DMS79 (cell line): ENCODE measurements around the gene TMEM181.

Experiments used
- DNase-seq: peaks from one replicate; lab custom pipeline; 2025; lab: John Stamatoyannopoulos, UW

The TMEM181 gene

DNA sequence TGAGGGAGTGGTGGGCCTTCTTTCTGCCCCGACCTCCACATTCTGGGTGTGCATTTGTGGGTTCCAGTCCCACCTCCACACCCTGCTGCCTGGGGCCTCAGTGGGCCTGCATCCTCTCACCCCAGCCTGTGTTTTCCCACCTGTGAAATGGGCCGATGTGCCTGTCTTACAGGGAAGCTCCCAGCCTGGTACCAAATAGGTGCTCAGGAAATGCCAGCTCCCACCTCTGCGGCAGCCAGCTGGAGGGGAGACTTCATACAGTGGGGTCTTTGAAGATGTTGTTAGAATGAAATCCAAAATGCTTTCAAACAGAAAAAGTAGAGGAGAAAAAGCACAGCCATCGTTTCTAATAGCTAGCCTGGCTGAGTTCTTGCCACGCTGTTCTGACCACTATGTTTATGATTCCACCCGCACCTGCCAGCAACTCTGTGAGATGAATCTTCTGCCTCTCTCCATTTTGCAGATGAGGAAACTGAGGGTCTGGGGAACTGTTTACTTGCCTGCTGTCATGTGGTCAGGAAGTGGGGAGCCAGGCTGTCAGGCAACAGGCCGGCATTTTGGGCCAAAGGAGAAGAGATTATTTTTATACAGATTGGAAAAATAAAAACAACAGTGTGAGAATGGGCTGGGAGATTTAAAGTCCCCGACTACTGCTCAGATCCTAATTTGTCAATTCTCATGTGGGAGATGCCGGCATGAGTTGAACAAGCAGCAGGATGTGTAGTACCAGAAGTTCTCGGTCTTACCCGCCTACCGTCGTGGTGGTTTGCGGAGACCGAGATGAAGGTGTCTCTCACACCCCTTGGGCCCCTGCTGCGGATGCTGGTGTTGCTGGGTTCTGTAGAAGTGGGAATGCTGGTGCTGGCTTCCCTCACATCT lies 4.6 kb downstream of the TMEM181 start:
- DNase-seq: no peak

DNA sequence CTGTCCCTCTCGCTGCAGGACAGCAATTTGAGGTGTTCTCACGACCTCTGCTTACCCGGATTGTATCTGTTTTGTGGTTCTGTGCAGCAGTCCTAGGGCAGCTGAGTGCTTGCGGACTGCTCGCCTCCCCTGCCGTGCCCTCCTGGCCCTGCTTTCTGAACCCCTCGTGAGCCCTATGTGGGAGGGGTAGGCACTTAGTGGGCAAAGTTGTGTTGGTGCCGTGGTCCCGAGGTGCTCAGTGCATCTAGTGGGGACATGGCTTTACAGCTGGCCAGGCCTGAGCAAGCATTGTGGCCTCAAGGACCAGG lies 5.2 kb downstream of the TMEM181 start:
- DNase-seq: no peak

DNA sequence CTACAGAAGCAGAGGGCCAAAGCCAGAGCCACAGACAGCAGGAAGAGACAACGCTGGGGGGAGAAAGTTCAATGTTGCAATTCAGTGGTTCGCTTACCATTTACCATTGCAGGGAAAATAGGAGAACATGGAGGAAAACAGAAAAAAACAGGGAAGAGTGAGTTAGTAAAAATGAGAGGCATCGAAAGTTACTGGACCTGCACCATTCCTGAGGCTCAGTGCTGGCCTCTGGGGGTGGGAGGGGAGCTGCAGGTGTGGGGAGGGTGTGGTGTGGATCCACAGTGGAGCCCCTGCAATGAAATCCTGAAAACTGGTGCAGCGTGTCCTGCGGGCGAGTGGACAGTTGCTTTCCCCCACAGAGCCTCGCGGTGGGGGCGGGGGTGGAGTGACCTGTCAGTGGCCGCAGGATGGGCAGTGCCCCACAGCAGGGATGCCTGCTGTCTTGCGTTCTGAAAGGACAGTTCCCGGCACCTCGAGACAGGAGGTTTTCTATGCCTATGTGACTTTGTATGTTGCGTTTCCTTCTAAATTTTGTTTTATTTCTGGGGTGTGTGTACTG lies 5.7 kb downstream of the TMEM181 start:
- no peak for DNase-seq

DNA sequence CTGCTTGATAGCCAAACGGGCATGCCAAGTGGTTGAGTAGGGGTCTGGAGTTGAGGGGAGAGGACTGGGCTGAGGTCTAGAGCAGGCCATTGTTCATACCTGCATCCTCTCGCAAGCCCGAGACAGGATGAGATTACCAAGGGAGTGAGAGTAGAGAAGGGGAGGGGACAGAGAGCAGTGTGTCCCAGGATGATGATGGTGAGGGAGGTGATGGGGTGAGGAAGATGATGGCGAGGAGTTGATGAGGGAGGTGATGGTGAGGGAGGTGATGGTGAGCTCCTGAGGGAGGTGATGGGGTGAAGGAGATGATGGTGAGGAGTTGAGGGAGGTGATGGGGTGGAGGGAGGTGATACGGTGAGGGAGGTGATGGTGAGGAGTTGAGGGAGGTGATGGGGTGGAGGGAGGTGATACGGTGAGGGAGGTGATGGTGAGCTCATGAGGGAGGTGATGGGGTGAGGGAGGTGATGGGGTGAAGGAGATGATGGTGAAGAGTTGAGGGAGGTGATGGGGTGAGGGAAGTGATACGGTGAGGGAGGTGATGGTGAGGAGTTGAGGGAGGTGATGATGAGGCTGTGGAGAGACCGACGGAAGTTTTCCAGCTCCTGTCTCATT lies 6.4 kb downstream of the TMEM181 start:
- no peak for DNase-seq

DNA sequence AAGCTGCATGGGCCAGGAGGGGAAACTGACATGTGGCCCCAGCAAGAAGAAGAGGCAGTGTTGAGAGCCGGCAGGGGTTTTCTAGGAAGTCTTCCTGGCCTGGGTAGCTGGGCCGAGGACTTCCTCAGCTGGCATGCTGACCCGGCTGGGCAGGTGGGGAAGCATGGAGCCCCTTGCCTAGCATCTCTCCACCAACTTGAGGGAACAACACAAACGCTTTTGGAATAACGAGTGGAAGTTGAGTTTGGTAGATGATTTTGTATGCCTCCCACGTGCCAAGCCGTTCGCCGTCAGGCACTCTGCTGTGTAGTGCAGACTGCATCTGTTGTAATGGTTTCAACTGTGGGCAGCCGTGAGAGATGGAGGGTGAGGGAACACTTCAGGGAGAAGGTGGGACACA lies 7.3 kb downstream of the TMEM181 start:
- DNase-seq: no peak

DNA sequence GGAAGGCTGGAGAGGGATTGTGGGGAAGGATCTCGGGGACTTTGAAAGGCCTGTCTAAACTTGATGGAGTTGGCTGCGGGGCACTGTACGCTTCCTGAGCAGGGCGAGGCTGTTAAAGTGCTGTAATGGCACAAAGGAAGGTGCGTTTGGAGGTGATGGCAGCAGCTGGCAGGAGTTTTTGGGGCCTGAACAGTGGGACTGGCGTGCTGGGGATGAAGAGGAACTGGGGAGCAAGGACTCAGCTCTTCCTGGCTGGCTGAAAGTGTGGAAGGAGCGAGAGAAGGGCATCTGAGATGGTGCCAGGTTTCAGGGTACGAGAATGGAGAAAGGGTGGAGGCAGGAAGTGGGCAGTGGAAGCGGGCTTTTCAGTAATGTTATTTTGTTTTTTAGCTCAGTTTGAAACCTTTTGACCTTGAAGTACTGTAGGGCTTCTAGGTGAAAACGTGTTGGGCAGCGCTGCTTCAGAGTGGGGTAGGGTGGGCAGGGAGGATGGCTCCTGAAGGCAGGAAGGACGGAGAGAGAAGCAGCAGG lies 8.0 kb downstream of the TMEM181 start:
- no peak for DNase-seq

DNA sequence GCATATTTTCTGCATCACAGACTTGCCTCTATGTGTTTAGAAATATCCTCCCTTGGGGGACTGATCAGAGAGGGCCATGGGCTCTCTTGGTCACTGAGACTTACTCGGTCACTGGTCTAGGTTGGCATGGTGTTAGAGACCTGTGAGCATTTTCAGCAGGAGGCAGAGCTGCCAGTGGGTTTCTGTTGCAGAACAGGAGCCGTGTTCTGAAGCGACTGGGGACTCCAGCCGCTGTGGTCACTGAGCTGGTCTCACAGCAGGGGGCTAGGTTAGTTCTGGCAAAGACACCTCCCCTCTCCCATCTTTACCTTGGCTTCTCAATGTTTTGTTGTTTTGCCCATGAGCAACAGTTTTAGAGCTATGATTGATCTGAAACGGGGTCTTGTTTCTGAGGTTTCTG lies 8.7 kb downstream of the TMEM181 start:
- DNase-seq: no peak

DNA sequence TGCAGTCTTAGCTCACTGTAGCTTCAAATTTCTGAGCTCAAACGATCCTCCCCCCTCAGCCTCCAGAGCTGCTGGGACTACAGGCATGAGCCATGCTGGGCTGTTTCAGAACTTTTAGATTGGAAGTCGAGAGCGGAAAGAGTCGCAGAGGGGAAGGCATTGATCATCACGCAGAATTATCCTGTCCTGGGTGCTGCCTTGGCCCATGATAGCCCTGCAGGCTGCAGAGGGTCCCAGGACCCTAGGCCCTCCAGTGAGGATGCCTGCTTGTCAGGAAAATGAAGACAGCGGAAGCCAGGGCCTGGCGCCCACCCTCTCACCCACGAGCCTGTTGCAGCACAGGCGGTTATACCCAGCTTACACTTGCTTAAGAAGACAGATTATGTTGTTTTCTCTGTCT lies 9.1 kb downstream of the TMEM181 start:
- DNase-seq: no peak

DNA sequence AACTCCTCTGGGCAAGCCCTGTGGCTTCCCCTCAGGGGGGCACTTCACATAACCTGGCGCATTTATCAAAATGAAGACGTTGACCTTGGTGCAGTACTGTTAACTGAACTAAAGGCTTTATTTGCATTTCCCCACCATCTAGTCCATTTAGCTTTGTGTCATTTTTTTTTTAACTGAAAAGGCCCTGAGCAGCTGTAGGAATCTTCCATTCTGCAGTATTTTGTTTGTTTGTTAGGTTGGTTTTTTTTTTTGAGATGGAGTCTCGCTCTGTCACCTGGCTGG lies 10.7 kb downstream of the TMEM181 start:
- DNase-seq: no peak

DNA sequence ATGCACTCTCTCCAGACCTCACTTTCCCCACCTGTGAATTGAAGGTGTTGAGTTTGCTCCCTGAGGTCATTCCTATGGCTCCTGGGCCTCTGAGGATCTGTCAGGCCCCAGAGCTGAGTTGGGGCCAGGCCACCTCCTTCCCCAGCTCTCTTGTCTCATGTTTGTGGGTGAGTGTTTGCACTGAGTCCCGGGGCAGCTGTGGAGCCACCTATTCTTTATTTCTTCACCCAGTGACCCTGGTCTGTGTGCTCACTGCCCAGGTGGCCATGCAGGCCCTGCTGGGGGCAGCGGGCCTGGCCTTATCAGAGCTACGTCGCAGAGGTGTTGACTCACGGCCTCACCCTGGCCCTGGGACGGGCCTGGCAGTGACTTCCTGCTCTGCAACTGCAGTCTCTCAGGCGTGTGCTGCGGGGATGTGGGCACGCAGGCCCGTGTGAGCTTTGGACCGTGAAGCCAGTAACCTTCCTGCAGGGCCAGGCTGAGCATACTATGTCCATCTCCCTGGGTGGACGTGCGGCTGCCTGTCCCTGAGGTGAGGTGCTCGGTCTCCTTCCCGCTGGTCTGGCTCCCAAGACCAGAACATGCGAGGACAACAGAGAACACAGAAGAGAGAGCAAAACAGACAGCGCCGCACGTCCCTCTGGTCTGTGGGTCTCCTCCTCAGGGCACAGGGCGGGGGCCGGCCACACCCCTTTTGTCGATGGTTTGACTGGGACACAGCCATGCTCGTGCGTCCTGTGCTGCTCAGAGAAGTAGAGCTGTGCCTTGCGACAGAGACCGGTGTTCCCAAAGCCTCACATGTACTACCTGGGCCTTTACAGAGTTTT lies 12.1 kb downstream of the TMEM181 start:
- DNase-seq: no peak

DNA sequence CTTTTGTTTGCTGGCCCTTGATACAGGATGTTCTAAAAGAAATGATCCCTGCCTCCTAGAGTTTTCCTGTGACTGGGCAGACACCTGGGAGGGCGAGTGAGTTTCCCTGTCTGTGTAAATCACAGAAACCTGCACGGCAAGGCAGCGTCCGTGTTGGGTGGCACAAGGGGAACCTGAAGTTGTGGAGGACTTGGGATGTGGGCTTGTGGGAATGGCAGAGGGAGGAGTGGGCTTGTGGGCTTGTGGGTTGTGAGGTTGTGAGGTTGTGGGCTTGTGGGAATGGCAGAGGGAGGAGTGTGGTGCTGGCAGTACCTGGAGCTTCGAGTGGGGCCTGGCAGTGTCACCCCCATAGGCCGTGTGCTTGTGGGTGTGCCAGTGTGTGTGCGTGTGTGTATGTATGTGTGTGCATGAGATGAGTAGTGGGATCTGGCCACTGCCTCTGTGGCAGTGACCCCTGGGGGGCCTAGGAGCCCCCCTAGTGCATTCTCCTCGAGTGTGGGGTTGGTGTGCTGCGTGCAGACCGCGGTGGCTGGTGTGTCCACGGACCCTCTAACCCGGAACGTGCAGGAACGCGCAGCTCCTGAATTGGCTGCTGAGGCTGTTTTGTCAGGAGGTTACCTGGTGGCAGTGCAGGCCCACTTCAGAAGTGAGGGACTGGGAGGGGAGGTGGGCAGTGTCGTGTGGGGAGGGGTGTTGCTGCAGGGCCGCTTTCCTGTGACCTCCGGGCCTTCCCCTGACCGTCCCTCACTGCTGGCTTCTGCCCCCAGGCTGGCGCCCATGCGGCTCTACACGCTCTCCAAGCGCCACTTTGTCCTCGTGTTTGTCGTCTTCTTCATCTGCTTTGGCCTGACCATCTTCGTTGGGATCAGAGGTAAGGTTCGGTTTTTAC lies 13.0 kb downstream of the TMEM181 start:
- no peak for DNase-seq

DNA sequence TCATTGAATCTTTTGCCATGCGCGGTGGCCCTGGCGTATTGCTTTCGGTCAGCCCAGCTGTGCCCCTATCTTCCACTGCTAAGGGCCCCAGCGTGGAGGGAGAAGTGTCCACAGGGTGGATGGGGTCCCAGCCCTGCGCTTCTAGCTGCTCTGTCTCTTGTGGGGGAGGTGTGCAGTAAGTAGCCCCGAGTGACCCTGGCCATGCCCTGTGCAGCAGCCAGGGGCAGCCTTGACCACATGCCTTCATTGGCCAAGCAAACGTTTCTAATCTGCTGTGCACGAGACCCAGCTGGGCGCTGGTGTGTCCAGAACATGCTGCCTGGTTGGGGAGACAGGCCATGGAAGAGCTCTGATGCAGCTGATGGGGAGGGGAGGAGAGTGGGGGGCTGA lies 13.6 kb downstream of the TMEM181 start:
- DNase-seq: no peak

DNA sequence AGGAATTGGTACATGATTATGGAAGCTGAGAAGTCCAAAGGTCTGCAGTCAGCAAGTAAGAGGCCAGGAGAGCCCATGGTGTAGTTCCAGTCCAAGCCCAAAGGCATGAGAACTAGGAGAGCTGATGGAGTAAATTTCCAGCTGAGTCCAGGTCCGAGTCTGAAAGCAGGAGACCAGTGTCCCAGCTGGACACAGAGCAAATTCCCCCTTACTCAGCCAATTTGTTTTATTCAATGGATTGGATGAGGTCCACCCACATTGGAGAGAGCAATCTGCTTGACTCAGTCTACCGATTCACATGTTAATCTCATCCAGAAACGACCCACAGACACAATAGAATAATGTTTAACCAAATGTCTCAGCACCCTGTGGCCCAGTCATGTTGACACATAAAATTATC lies 14.9 kb downstream of the TMEM181 start:
- no peak for DNase-seq

DNA sequence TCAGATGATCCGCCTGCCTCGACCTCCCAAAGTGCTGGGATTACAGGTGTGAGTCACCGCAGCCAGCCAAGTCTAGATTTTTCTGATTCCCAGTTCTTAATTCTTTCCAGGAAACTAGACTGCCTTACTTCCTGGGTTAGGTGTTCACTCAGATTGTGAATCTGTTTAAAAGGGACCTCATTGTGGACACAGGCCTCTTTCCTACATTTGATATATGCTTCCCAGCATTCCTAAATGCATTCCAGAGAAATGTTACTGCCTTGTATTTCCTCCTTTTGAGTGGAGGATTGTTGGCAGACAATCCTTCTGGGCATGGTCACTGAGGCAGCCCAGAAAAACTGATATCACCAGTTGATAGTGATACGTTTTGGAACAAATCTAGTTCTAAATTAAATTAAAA lies 15.7 kb downstream of the TMEM181 start:
- DNase-seq: no peak

DNA sequence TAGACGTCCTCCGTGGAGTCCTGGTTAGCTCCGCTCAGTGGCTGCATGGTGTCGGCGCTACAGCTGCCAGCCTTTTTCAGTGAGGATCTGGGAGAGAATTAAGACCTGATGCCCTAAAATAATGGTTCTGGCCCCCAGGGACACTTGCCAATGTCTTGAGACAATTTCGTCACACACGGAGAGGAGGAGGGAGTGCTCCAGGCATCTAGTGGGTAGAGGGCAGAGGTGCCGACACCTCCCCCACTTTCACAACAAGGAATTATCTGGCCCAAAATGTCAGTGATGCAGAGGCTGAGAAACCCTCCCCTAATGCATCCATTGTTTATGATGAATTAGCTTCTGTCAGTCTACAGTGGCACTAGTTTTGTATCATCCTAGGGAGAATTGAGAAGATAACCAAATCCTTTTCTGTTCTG lies 24.4 kb downstream of the TMEM181 start:
- DNase-seq: no peak

DNA sequence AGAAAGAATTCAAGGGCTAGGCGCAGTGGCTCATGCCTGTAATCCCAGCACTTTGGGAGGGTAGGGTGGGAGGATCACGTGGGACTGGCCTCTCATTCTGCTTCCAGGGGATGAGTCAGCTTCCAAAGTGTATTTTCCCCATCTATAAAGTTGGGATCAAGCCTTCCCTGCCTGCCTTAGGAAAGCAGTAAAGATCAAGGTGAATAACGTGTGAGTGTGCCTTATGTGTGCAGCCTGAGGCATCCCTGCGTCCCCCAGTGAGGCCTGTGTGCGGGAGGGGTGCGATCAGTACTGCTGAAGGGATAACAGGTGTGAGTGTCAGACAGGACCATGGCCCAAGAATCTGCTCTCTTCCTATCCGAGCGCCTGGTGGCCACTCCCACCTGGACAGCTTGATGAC lies 26.8 kb downstream of the TMEM181 start:
- DNase-seq: no peak

DNA sequence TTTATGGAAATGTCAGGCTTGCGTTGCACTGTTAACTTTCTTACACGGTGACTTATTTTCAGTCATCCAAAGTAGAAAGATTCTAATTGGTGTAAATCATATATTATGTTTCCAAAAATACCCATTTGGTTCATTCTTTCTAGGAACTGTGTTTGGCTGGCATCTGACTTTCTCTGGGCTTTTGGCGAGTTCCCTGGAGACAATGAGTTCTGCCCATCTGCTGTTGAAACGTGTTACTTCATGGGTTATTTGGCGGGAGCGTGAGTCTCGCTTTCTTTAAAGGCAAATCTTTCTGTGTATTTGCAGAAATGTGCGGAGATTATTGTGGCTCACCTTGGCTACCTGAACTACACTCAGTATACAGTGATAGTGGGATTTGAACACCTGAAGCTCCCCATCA lies 29.5 kb downstream of the TMEM181 start:
- DNase-seq: no peak

DNA sequence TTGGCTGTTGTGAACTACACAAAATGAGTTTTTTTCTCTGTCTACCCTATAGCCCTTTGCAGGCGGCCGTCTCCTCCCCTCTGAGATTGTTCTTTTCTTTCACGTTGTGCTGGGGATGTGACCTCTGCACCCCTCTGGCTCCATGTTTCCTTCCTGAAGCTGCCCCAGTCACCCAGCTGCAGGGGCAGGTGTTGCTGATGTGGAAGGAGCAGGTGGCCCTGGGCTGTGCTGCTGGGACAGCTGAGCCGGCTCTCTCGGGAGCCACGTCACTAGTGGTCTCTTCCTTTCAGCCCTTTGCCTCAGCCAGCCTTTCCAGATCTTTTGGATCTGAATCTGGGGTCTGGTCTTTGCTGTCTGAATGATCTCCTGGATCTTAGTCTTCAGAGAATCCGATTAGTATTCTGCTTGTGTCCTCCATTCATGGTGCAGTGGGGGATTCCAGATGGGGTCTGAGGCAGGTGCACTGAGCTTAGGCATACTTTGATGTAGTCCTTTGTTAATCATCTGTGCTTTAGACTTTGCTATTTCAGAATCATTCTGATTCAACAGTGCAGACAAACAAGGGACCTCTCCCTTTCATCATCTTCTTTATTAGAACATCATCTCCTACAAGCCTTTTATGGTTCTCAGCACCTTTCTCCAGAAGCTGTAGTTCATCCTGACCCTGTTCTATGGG lies 31.4 kb downstream of the TMEM181 start:
- DNase-seq: no peak

DNA sequence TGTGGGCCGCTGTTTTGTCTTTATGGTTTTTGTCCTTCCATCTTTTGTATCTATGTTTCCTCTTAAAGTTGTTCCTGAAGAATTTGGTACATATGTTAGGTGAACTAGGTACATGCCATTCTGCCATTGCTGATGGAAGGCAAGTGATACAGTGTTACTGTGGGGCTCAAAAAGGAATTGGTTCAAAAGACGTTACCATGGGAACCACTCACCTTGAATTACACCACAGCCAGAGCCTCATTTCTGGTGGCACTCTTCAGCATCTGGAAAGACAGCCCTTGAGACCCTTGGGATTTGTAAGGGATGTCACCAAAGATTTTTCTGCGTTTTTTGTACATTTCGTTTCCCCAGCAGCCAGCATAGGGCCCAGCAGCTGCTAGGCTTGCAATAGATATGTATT lies 31.9 kb downstream of the TMEM181 start:
- no peak for DNase-seq

DNA sequence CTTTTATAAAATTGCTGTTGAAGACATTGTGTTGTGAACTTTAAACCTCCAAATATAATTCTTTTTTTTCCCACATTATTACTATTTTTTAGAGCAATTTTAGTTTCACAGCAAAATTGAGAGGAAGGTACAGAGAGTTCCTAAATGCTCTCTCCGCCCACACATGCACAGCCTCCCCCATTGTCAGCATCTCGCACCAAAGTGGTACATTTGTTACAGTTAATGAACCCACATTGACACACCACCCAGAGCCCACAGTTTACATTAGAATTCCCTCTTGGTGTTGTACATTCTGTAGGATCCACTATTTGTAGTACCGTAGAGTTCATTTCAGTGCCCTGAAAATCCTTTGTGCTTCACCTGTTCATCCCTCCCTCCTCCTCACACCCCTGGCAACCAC lies 33.8 kb downstream of the TMEM181 start:
- DNase-seq: no peak

DNA sequence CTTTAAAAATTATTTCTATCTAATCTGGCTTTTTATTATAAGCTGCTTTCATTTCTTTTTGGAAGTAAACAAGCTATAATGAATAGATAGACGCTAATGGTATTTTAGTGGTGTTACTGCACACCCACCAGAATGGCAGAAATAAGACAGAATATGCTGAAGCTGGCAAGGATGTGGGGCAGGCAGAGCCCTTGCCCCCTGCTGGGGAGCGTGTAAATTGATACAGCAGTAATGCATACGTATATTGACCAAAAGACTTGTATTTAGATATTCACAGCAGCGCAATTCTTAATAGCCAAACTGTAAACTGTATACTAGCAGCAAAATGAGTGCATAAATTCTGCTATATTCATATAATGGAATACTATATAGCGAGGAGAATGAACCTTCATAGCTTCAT lies 35.3 kb downstream of the TMEM181 start:
- DNase-seq: no peak
